GM06990 (cell line): Measurements from ENCODE around the gene DYDC2.

Experiments
- DNase-seq: peaks from one replicate; pipeline ENCODE4 v3.0.0-alpha.2; 2011; ENCODE audit not compliant: insufficient read length; ENCODE audit errors: extremely low read depth
- H3K27me3 ChIP-seq: replicated peaks from 2 replicates; pipeline ENCODE4 v1.6.0; 2011; ENCODE audit warnings: low read length; ENCODE audit not compliant: control insufficient read depth, insufficient read depth
- H3K36me3 ChIP-seq: 2 replicates; pipeline ENCODE4 v1.5.1; 2011; ENCODE audit warnings: low read length; ENCODE audit not compliant: control insufficient read depth, insufficient read depth
- H3K4me3 ChIP-seq: replicated peaks from 2 replicates; pipeline ENCODE4 v1.5.1; 2011; ENCODE audit warnings: low read depth, mild to moderate bottlenecking, control low read depth, low read length
- CTCF ChIP-seq: IDR thresholded peaks from 2 replicates; pipeline ENCODE4 v1.5.1; 2011; ENCODE audit warnings: low read length, control low read depth, mild to moderate bottlenecking, inconsistent platforms; ENCODE audit not compliant: insufficient read depth, poor library complexity, severe bottlenecking

The DYDC2 gene

GRCh38 chr10:80405035-80405434 lies 48.5 kb downstream of the DYDC2 start:
- Histone ChIP-seq H3K36me3 (no peaks in the 10 kb centered on the region), H3K4me3 (no peak overlapping the region), H3K27me3 (no peaks in the 10 kb centered on the region)
- no peak for DNase-seq
- no peak for TF ChIP-seq CTCF

GRCh38 chr10:80405626-80406025 lies 49.0 kb downstream of the DYDC2 start:
- Histone ChIP-seq H3K4me3 (no peak overlapping the region), H3K36me3 (no peaks in the 10 kb centered on the region), H3K27me3 (no peaks in the 10 kb centered on the region)
- TF ChIP-seq CTCF: no peak
- no peak for DNase-seq

GRCh38 chr10:80406204-80406603 lies 49.6 kb downstream of the DYDC2 start:
- H3K36me3 ChIP-seq: no peaks in the 10 kb centered on the region
- no peak for DNase-seq
- no peak overlapping the region for H3K4me3 ChIP-seq
- TF ChIP-seq CTCF: no peak
- H3K27me3 ChIP-seq: no peaks in the 10 kb centered on the region

GRCh38 chr10:80407812-80408241 lies 51.2 kb downstream of the DYDC2 start:
- peak; percentile 26 for DNase-seq
- no peak for TF ChIP-seq CTCF
- H3K4me3 ChIP-seq: peak overlapping the region; percentile 70
- H3K36me3 ChIP-seq: no peaks in the 10 kb centered on the region
- H3K27me3 ChIP-seq: no peaks in the 10 kb centered on the region

GRCh38 chr10:80408242-80409101 lies 51.9 kb downstream of the DYDC2 start, which contains the start of gene PRXL2A:
Gene PRXL2A (plus strand): TSS chr10:80408551. CDS start chr10:80420468, 11,917 bp downstream.
- peak within 1 kb of the TSS; percentile 70 for H3K4me3 ChIP-seq
- TF ChIP-seq CTCF: no peak
- DNase-seq: peak; percentile 81
- no peaks in the 10 kb centered on the region for H3K27me3 ChIP-seq
- no peaks in the 10 kb centered on the region for H3K36me3 ChIP-seq

- no peak for DNase-seq
- no peaks in the 10 kb centered on the region for H3K27me3 ChIP-seq
- no peaks in the 10 kb centered on the region for H3K36me3 ChIP-seq
- no peak for TF ChIP-seq CTCF
- H3K4me3 ChIP-seq: peak overlapping the region; percentile 70
Observed at GRCh38 chr10:80409121-80409520, 52.5 kb downstream of the DYDC2 start.
